ENCODE measurements around the gene GBP7. TPM values are rescaled to one million over a fixed set of nuclear protein-coding genes. Genes with fewer than 3 reads are reported as not detected.
"Not testable (repeated sequence)": the region's sequence is repeated elsewhere in the genome, so short reads cannot be mapped to it uniquely, and the experiment has no call there.

The GBP7 gene
- total RNA-seq, 4 donors from 2014 or later, result not detected

DNA sequence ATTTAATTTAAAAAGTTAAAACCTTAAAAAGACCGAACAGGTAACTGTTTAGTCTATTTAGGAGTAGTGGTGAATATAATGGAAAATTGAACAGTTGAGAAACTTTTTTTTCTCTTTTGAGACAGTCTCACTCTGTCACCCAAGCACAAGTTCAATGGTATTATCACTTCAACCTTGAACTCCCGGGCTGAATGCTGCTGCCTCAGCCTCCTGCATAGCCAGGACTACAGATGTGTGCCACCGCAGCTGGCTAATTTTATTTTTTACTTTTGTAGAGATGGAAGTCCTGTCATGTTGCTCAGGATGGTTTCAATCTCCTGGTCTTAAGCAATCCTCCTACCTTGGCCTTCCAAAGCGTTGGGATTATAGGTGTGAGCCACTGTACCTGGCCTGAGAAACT is 33.6 kb downstream of the GBP7 start:
- TF ChIP-seq POLR2AphosphoS5 (IDR thresholded peaks at IDR 0.05), result no peak
- no peak for TF ChIP-seq EP300 (IDR thresholded peaks at IDR 0.05)
- TF ChIP-seq POLR2A (IDR thresholded peaks at IDR 0.05; ENCODE audit: low read depth), result no peak
- TF ChIP-seq, protein P1, sequence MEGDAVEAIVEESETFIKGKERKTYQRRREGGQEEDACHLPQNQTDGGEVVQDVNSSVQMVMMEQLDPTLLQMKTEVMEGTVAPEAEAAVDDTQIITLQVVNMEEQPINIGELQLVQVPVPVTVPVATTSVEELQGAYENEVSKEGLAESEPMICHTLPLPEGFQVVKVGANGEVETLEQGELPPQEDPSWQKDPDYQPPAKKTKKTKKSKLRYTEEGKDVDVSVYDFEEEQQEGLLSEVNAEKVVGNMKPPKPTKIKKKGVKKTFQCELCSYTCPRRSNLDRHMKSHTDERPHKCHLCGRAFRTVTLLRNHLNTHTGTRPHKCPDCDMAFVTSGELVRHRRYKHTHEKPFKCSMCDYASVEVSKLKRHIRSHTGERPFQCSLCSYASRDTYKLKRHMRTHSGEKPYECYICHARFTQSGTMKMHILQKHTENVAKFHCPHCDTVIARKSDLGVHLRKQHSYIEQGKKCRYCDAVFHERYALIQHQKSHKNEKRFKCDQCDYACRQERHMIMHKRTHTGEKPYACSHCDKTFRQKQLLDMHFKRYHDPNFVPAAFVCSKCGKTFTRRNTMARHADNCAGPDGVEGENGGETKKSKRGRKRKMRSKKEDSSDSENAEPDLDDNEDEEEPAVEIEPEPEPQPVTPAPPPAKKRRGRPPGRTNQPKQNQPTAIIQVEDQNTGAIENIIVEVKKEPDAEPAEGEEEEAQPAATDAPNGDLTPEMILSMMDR (IDR thresholded peaks at IDR 0.05), result no peak
- intact Hi-C loops (cut with DNase I), result no loop called here
- Histone ChIP-seq H3K4me1 (no peaks in the 10 kb centered on the region), H3K27me3 (no peaks in the 10 kb centered on the region), H3K36me3 (no peaks in the 10 kb centered on the region), H3K4me3 (no peak overlapping the region), H3K27ac (replicated peaks in 1 of 4) (no peak overlapping the region), H3K9me3 (no peaks in the 10 kb centered on the region)
- WGBS, result 87% methylated on average over 4 of the region's 4 CpGs
- DNase-seq (ENCODE audit: extremely low spot score), result no peak

DNA sequence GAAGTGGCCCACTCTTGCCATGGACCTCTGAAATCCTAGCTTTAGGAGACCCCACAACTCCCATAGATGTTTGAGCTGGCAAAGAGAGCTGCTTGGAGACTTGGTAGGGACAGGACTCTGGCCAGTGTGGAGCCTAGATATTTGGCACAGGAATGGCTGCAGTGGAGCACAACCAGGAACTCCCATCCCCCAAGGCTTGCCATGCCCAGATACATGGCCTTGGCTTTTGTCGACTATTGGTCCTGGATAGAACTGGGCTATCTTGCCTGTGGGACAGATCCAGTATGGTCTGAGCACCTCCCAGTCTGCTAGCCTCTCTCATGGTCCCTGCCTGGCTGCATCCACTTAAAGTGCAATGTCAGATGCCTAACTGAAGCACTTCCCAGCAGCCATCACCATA is 42.1 kb downstream of the GBP7 start:
- Histone ChIP-seq H3K4me3 (no peak overlapping the region), H3K27me3 (no peaks in the 10 kb centered on the region), H3K27ac (replicated peaks in 1 of 4) (no peak overlapping the region), H3K9me3 (no peaks in the 10 kb centered on the region), H3K36me3 (no peaks in the 10 kb centered on the region), H3K4me1 (peaks cover 5 to 20% (median 16%) of the 10 kb centered on the region in 4 donors)
- 100% methylated on average over 1 of the region's 1 CpG for WGBS
- no peak for DNase-seq (ENCODE audit: extremely low spot score)
- TF ChIP-seq POLR2AphosphoS5 (IDR thresholded peaks at IDR 0.05) (no peak), EP300 (IDR thresholded peaks at IDR 0.05) (no peak)
- TF ChIP-seq, protein P1 (IDR thresholded peaks at IDR 0.05), result no peak
- intact Hi-C loops (cut with DNase I), result loop anchor here (10.0 kb wide), 1 partner anchor 131 kb away; no protein-coding TSS in a partner anchor

DNA sequence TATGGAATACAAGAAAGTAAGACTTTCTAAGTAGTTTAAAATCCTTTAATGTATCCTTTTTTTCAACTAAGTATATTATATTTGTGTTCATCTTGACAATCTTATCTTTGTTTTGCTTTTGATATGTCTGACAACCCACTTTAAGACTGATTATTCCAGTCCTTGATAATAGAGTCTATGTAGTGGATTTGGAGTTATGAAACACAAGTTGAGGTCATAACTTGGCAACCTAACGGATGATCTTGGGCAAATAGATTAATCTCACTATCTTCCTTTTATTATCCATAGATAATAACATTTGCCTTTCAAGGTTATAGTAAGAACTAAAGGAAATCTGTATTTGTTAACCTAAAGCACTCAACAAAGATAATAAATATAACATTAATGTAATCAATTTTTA is 45.1 kb downstream of the GBP7 start:
- H3K27me3 ChIP-seq, result no peaks in the 10 kb centered on the region
- H3K36me3 ChIP-seq, result no peaks in the 10 kb centered on the region
- TF ChIP-seq EP300 (IDR thresholded peaks at IDR 0.05) (no peak), POLR2A (IDR thresholded peaks at IDR 0.05; ENCODE audit: low read depth) (no peak), POLR2AphosphoS5 (IDR thresholded peaks at IDR 0.05) (no peak)
- TF ChIP-seq, protein P1 (IDR thresholded peaks at IDR 0.05), result no peak
- H3K4me1 ChIP-seq, result peaks cover 10 to 43% (median 35%) of the 10 kb centered on the region in 4 donors
- H3K4me3 ChIP-seq, result no peak overlapping the region
- 65% methylated on average over 1 of the region's 1 CpG for WGBS
- no peak overlapping the region for H3K27ac ChIP-seq (replicated peaks in 1 of 4)
- intact Hi-C loops (cut with DNase I), result loop anchor here (10.0 kb wide), 1 partner anchor 134 kb away; no protein-coding TSS in a partner anchor
- no peak for DNase-seq (ENCODE audit: extremely low spot score)
- no peaks in the 10 kb centered on the region for H3K9me3 ChIP-seq

DNA sequence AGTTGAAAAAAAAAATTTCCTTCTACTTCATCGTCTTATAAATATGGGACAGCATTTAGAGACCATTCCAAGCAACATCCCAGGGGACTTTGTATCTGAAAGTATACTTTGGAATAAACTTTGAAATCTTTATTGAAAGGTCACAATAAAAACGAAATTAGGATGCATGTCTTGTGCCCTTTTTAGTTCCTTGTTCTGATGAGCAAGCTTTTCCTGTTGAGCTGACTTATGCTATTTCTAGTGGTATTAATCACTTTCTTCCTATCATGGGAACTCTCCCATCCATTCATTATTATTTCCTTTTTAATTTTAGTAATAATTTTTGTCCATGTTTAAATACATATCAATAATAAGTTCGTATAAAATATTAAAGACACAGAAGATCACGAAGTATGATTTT is 45.9 kb downstream of the GBP7 start:
- intact Hi-C loops (cut with DNase I), result loop anchor here (10.0 kb wide), 1 partner anchor 135 kb away; no protein-coding TSS in a partner anchor
- Histone ChIP-seq H3K27ac (replicated peaks in 1 of 4) (peak overlapping the region; percentile 82 to 90 (median 86)), H3K9me3 (no peaks in the 10 kb centered on the region), H3K4me3 (peak overlapping the region in 2 of 4 donors; percentile 41 to 44), H3K4me1 (peaks cover 10 to 43% (median 37%) of the 10 kb centered on the region in 4 donors), H3K36me3 (no peaks in the 10 kb centered on the region), H3K27me3 (no peaks in the 10 kb centered on the region)
- WGBS, result 49% methylated on average over 4 of the region's 4 CpGs
- no peak for DNase-seq (ENCODE audit: extremely low spot score)
- no peak for TF ChIP-seq POLR2AphosphoS5 (IDR thresholded peaks at IDR 0.05)
- TF ChIP-seq, protein P1 (IDR thresholded peaks at IDR 0.05), result no peak

DNA sequence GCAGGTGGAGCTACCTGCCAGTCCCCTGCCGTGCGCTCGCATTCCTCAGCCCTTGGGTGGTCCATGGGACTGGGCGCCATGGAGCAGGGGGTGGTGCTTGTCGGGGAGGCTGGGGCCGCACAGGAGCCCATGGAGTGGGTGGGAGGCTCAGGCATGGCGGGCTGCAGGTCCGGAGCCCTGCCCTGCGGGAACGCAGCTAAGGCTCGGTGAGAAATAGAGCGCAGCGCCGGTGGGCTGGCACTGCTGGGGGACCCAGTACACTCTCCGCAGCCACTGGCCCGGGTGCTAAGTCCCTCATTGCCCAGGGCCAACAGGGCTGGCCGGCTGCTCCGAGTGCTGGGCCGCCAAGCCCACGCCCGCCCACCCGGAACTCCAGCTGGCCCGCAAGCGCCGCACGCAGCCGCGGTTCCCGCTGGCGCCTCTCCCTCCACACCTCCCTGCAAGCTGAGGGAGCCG is 47.8 kb downstream of the GBP7 start:
- H3K27me3 ChIP-seq; DNase-seq (ENCODE audit: extremely low spot score); H3K9me3 ChIP-seq; intact Hi-C loops (cut with DNase I); H3K36me3 ChIP-seq: not testable (repeated sequence)
- Histone ChIP-seq H3K4me1 (peaks cover 11 to 58% (median 53%) of the 10 kb centered on the region in 4 donors), H3K4me3 (peak overlapping the region in 3 of 4 donors; percentile 41 to 53 (median 44)), H3K27ac (replicated peaks in 1 of 4) (peak overlapping the region; percentile 82 to 90 (median 86))
- WGBS, result 94% methylated on average over 23 of the region's 31 CpGs

DNA sequence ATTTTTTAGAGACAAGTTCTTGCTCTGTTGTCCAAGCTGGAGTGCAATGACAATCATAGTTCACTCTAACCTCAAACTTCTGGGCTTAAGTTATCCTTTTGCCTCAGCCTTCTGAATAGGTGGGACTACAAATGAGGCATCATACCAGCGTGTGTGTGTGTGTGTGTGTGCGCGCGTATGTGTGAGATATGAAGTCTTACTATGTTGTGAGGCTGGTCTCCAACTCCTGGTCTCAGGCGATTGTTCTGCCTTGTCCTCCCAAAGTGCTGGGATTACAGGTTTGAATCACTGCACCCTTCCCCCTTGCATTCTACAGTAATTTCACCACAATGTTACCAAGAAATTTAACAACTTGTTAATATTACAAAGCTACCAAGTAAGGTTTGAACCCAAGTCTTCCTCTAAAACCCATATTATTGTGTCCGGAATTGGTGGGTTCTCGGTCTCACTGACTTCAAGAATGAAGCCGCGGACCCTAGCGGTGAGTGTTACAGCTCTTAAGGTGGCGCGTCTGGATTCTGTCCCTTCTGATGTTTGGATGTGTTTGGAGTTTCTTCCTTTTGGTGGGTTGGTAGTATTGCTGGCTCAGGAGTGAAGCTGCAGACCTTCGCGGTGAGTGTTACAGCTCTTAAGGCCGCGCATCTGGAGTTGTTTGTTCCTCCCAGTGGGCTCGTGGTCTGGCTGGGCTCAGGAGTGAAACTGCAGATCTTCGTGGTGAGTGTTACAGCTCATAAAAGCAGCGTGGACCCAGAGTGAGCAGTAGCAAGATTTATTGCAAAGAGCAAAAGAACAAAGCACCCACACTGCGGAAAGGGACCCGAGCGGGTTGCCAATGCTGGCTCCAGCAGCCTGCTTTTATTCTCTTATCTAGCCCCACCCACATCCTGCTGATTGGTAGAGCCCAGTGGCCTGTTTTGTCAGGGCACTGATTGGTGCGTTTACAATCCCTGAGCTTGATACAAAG is 48.9 kb downstream of the GBP7 start:
- peak overlapping the region; percentile 82 to 90 (median 86) for H3K27ac ChIP-seq (replicated peaks in 1 of 4)
- H3K36me3 ChIP-seq; H3K9me3 ChIP-seq; intact Hi-C loops (cut with DNase I); H3K27me3 ChIP-seq; DNase-seq (ENCODE audit: extremely low spot score): not testable (repeated sequence)
- H3K4me3 ChIP-seq, result peak overlapping the region in 1 of 4 donors; percentile 75
- 69% methylated on average over 22 of the region's 23 CpGs for WGBS
- peaks cover 17 to 65% (median 64%) of the 10 kb centered on the region in 4 donors for H3K4me1 ChIP-seq
